Sigmoid colon (tissue), 7 donors: ENCODE measurements around the gene OBP2A. TPM values are rescaled to one million over a fixed set of nuclear protein-coding genes. Genes with fewer than 3 reads are reported as not detected.

Experiments
- DNase-seq: peaks from one replicate; pipeline ENCODE4 v3.0.0-alpha.2; 2019
- H3K27ac ChIP-seq, 4 donors: fragments of 200-600 bp; sonication (generic); one replicate each; pipeline ENCODE4 v1.5.1; 2016 to 2019; ENCODE audit warnings: mild to moderate bottlenecking in 1 of 4
- H3K27me3 ChIP-seq, 3 donors: fragments of 200-600 bp; sonication (generic); one replicate each; pipeline ENCODE4 v1.5.1; 2019; ENCODE audit warnings: mild to moderate bottlenecking in 1 of 3
- H3K36me3 ChIP-seq, 4 donors: fragments of 200-600 bp; sonication (generic); one replicate each; pipeline ENCODE4 v1.5.1; 2016 to 2019
- H3K4me1 ChIP-seq, 4 donors: fragments of 200-600 bp; sonication (generic); one replicate each; pipeline ENCODE4 v1.5.1; 2017 to 2019
- H3K4me3 ChIP-seq, 4 donors: fragments of 200-600 bp; sonication (generic); one replicate each; pipeline ENCODE4 v1.5.1; 2017 to 2019; ENCODE audit warnings: mild to moderate bottlenecking in 2 of 4, moderate library complexity in 1 of 4
- H3K9me3 ChIP-seq, 4 donors: fragments of 200-600 bp in 3 of 4; sonication (generic) in 3 of 4; one replicate each; pipeline versions ENCODE4 v1.5.1 to v1.6.1; 2013 to 2019
- EP300 ChIP-seq, 4 donors: sonication (generic); formaldehyde crosslinking; IDR thresholded peaks; one replicate each; pipeline ENCODE4 v1.6.1; 2017; ENCODE audit warnings: antibody characterized with exemption in 4 of 4
- POLR2A ChIP-seq, 2 donors: fragments of 450-650 bp; IDR thresholded peaks; one replicate each; pipeline ENCODE4 v1.6.1; 2016; ENCODE audit warnings: antibody characterized with exemption in 2 of 2, mild to moderate bottlenecking in 2 of 2, moderate library complexity in 2 of 2
- POLR2AphosphoS5 ChIP-seq, 4 donors: sonication (generic); formaldehyde crosslinking; IDR thresholded peaks; one replicate each; pipeline ENCODE4 v1.6.1; 2017; ENCODE audit warnings: antibody characterized with exemption in 4 of 4
- WGBS, 2 donors: extraction: QIAGEN DNeasy Blood & Tissue Kit; methylation state at CpG; one replicate each; pipeline ENCODE4 v1.1.7; 2013; 5-methylcytosine and 5-hydroxymethylcytosine counted together
- intact Hi-C: fragments of 100-400 bp; cut with DNase I; formaldehyde crosslinking; loops from one replicate; pipeline ENCODE4 v1.15.1; 2023
- polyA plus RNA-seq, 3 donors: library from polyadenylated mRNA; stranded (reverse); fragments of 200-250 nt; gene quantifications; one replicate each; pipeline ENCODE4 v1.2.3, GENCODE V29; 2013
- total RNA-seq, 4 donors: library from RNA; depleted of rRNA; stranded (reverse); fragments of >200 nt; gene quantifications; one replicate each; pipeline ENCODE4 v1.1.0, GENCODE V29; 2016
- TF ChIP-seq, protein P1 (sequence below), 4 experiments: fragments of 450-650 bp in 3 of 4; fragments of 200-600 bp in 1 of 4; IDR thresholded peaks; one replicate each; pipeline ENCODE4 v1.5.1; 2016 to 2019; ENCODE audit warnings: antibody characterized with exemption in 4 of 4, mild to moderate bottlenecking in 3 of 4, moderate library complexity in 2 of 4
- donor health status: healthy with polysubstance abuse.
- donor health status: Bipolar disorder and iron deficiency.
- donor health status: healthy.

The OBP2A gene
- total and polyA plus RNA-seq, 7 donors, result not detected

GRCh38 chr9:135520916-135521607, 24.9 kb upstream of the OBP2A start, which contains the start of gene LCN1:
TSS of gene LCN1 (plus strand) at chr9:135521440. CDS start at chr9:135521498, 58 bp downstream.
- H3K4me3 ChIP-seq, result no peak within 1 kb of the TSS
- no peaks in the 10 kb centered on the region for H3K36me3 ChIP-seq
- WGBS, 2 donors, result 89 to 90% methylated on average over 18 of the region's 18 CpGs
- no peak for DNase-seq
- peaks cover 5 to 36% (median 14%) of the 10 kb centered on the region in 3 donors for H3K27me3 ChIP-seq
- intact Hi-C loops, result no loop called here
- no peaks in the 10 kb centered on the region for H3K4me1 ChIP-seq
- H3K27ac ChIP-seq, result no peak within 1 kb of the TSS
- H3K9me3 ChIP-seq, result no peaks in the 10 kb centered on the region
- no peak for TF ChIP-seq POLR2AphosphoS5 (IDR thresholded peaks at IDR 0.05)
- TF ChIP-seq, protein P1, sequence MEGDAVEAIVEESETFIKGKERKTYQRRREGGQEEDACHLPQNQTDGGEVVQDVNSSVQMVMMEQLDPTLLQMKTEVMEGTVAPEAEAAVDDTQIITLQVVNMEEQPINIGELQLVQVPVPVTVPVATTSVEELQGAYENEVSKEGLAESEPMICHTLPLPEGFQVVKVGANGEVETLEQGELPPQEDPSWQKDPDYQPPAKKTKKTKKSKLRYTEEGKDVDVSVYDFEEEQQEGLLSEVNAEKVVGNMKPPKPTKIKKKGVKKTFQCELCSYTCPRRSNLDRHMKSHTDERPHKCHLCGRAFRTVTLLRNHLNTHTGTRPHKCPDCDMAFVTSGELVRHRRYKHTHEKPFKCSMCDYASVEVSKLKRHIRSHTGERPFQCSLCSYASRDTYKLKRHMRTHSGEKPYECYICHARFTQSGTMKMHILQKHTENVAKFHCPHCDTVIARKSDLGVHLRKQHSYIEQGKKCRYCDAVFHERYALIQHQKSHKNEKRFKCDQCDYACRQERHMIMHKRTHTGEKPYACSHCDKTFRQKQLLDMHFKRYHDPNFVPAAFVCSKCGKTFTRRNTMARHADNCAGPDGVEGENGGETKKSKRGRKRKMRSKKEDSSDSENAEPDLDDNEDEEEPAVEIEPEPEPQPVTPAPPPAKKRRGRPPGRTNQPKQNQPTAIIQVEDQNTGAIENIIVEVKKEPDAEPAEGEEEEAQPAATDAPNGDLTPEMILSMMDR (IDR thresholded peaks at IDR 0.05), result no peak
- no peak for TF ChIP-seq EP300 (IDR thresholded peaks at IDR 0.05)

- H3K27me3 ChIP-seq, result peaks cover 5 to 42% (median 16%) of the 10 kb centered on the region in 3 donors
- TF ChIP-seq, protein P1 (IDR thresholded peaks at IDR 0.05), result no peak
- TF ChIP-seq POLR2AphosphoS5 (IDR thresholded peaks at IDR 0.05) (no peak), POLR2A (IDR thresholded peaks at IDR 0.05) (no peak), EP300 (IDR thresholded peaks at IDR 0.05) (no peak)
- no peak overlapping the region for H3K4me3 ChIP-seq
- WGBS, 2 donors, result 78 to 87% methylated on average over 11 of the region's 11 CpGs
- intact Hi-C loops, result no loop called here
- no peaks in the 10 kb centered on the region for H3K9me3 ChIP-seq
- no peaks in the 10 kb centered on the region for H3K36me3 ChIP-seq
- H3K4me1 ChIP-seq, result no peaks in the 10 kb centered on the region
- peak; percentile 26 for DNase-seq
- H3K27ac ChIP-seq, result no peak overlapping the region
Measured at GRCh38 chr9:135521608-135522095, 24.3 kb upstream of the OBP2A start.

- H3K4me1 ChIP-seq, result no peaks in the 10 kb centered on the region
- WGBS, 2 donors, result 59 to 73% methylated on average over 16 of the region's 16 CpGs
- H3K27me3 ChIP-seq, result peaks cover 5 to 47% (median 22%) of the 10 kb centered on the region in 3 donors
- H3K27ac ChIP-seq, result no peak overlapping the region
- no peaks in the 10 kb centered on the region for H3K36me3 ChIP-seq
- intact Hi-C loops, result no loop called here
- TF ChIP-seq POLR2A (IDR thresholded peaks at IDR 0.05) (no peak), EP300 (IDR thresholded peaks at IDR 0.05) (no peak), POLR2AphosphoS5 (IDR thresholded peaks at IDR 0.05) (no peak)
- TF ChIP-seq, protein P1 (IDR thresholded peaks at IDR 0.05), result no peak
- H3K4me3 ChIP-seq, result no peak overlapping the region
- no peaks in the 10 kb centered on the region for H3K9me3 ChIP-seq
- DNase-seq, result peak; percentile 20
Measured at GRCh38 chr9:135522137-135522877, 23.6 kb upstream of the OBP2A start.

DNA sequence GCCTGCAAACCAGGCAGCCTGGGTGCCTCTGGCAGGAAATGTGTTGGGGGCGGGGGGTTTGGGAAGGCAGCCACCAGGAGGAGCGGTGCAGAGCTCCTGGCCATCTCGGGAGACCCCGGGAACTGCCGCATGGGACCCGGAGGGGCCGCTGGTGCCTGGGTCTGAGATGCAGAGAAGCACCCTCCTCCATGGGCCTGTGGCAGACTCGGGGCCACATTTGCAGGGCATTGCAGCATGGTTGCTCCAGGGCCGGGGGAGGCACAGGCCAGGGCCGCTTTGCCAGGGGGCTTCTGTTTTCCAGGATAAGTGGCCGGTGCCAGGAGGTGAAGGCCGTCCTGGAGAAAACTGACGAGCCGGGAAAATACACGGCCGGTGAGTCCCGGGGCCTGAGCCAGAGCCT, 23.0 kb upstream of the OBP2A start:
- Histone ChIP-seq H3K4me3 (no peak overlapping the region), H3K27ac (no peak overlapping the region), H3K9me3 (no peaks in the 10 kb centered on the region), H3K36me3 (no peaks in the 10 kb centered on the region), H3K4me1 (no peaks in the 10 kb centered on the region), H3K27me3 (peaks cover 5 to 51% (median 23%) of the 10 kb centered on the region in 3 donors)
- peak; percentile 56 for DNase-seq
- TF ChIP-seq POLR2A (IDR thresholded peaks at IDR 0.05) (no peak), POLR2AphosphoS5 (IDR thresholded peaks at IDR 0.05) (no peak), EP300 (IDR thresholded peaks at IDR 0.05) (no peak)
- TF ChIP-seq, protein P1 (IDR thresholded peaks at IDR 0.05), result no peak
- WGBS, 2 donors, result 75 to 76% methylated on average over 17 of the region's 17 CpGs
- intact Hi-C loops, result no loop called here
